HG02981 (cell line): ENCODE results near the gene GNAT2.
"Not testable (repeated sequence)": the region's sequence is repeated elsewhere in the genome, so short reads cannot be mapped to it uniquely, and the experiment has no call there.

Experiments
- ATAC-seq: cut with Tn5 transposase; IDR thresholded peaks from one replicate; pipeline ENCODE4 v1.9.1; 2021; ENCODE audit warnings: mild to moderate bottlenecking, moderate library complexity; ENCODE audit not compliant: unreplicated experiment

The GNAT2 gene

GRCh38 chr1:109619576-109620400, at the start of gene GNAT2, which contains the start of gene AMPD2:
TSS of gene GNAT2 (minus strand) at chr1:109619616. CDS start at chr1:109612870, 6,746 bp downstream.
TSS of gene AMPD2 (plus strand) at chr1:109619837. CDS start at chr1:109621176, 1,339 bp downstream.
- ATAC-seq: peak; percentile 55

GRCh38 chr1:109668123-109668775, 48.8 kb upstream of the GNAT2 start:
- ATAC-seq: peak; percentile 21

- peak; percentile 87 for ATAC-seq
These were observed 48.2 kb upstream of the GNAT2 start, which contains the start of gene GSTM2 for GRCh38 chr1:109667452-109668122. TSS of gene GSTM2 (plus strand) at chr1:109668057. CDS start at chr1:109668116, 59 bp downstream.

- no peak for ATAC-seq
These were observed 45.3 kb upstream of the GNAT2 start for GRCh38 chr1:109664671-109665070.

GRCh38 chr1:109661391-109661790, 42.0 kb upstream of the GNAT2 start:
- ATAC-seq: no peak

GRCh38 chr1:109660691-109661026, 41.2 kb upstream of the GNAT2 start:
- not testable (repeated sequence) for ATAC-seq

GRCh38 chr1:109659997-109660690, 40.7 kb upstream of the GNAT2 start:
- no peak for ATAC-seq

GRCh38 chr1:109659145-109659544, 39.7 kb upstream of the GNAT2 start:
- no peak for ATAC-seq

- ATAC-seq: no peak
These were observed 39.2 kb upstream of the GNAT2 start for GRCh38 chr1:109658533-109659042.

- ATAC-seq: no peak
These were observed 38.6 kb upstream of the GNAT2 start for GRCh38 chr1:109657970-109658369.

GRCh38 chr1:109657395-109657794, 38.0 kb upstream of the GNAT2 start:
- no peak for ATAC-seq

- peak; percentile 86 for ATAC-seq
These were observed 36.5 kb upstream of the GNAT2 start, which contains the start of gene GSTM4 for GRCh38 chr1:109655615-109656519. TSS of gene GSTM4 (plus strand) at chr1:109656099. CDS start at chr1:109656390, 291 bp downstream.

- no peak for ATAC-seq
These were observed 35.1 kb upstream of the GNAT2 start for GRCh38 chr1:109654519-109654918.

- no peak for ATAC-seq
These were observed 33.9 kb upstream of the GNAT2 start for GRCh38 chr1:109653306-109653705.

- no peak for ATAC-seq
These were observed 33.0 kb upstream of the GNAT2 start for GRCh38 chr1:109652402-109652801.

- no peak for ATAC-seq
These were observed 31.2 kb upstream of the GNAT2 start for GRCh38 chr1:109650609-109651008.

GRCh38 chr1:109649491-109649914, 30.1 kb upstream of the GNAT2 start:
- no peak for ATAC-seq

- ATAC-seq: no peak
These were observed 25.3 kb upstream of the GNAT2 start for GRCh38 chr1:109644670-109645069.

GRCh38 chr1:109643385-109644230, 24.2 kb upstream of the GNAT2 start:
- ATAC-seq: peak; percentile 84
